Measurements from ENCODE around the gene CKB.
A peak's percentile ranks its signal among the peaks of the same experiment; 100 is the strongest.

CKB gene

DNA sequence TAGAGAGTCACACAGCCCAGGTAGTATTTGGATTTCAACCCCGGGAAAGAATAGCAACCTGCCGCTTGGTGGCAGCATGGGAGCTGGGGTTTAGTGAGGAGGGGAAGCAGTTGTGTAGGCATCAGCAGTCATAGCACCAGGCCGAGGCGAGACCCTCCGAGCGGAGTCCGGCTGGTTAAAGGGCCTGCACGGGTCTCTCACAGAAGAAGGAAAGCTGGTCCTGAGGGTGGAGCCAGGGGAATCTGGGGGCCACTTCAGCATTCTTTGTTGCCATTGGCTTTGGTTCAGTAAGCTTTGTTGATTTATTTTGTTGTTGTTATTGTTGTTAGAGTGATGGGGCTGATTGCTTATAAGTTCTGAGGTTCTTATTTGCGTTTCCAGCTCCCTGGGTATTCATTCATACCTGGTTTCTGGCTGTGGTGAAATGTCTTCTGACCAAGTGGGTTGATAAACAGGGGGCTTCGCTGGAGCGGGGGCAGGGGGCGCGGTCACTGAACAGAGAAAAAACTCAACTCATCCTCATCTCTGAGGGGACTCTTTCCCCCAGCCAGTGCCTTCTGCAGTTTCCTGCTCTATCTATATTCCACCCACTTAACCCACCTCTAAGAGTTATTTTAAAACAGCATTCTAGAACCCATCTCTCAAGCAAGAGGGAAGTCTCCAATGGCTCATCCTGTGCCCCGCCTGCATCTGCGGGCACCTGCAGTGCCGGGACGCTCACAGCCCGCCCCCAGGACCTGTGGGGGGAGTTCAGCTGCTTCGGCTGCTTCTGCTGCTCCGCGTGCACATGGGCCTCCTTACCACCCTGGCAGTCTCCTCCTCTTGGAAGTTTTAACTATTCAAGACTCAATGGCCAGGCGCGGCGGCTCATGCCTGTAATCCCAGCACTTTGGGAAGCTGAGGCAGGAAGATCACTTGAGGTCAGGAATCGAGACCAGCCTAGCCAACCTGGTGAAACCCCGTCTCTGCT is 11.6 kb downstream of the CKB start:
- DNase-seq, result peak; percentile 11

DNA sequence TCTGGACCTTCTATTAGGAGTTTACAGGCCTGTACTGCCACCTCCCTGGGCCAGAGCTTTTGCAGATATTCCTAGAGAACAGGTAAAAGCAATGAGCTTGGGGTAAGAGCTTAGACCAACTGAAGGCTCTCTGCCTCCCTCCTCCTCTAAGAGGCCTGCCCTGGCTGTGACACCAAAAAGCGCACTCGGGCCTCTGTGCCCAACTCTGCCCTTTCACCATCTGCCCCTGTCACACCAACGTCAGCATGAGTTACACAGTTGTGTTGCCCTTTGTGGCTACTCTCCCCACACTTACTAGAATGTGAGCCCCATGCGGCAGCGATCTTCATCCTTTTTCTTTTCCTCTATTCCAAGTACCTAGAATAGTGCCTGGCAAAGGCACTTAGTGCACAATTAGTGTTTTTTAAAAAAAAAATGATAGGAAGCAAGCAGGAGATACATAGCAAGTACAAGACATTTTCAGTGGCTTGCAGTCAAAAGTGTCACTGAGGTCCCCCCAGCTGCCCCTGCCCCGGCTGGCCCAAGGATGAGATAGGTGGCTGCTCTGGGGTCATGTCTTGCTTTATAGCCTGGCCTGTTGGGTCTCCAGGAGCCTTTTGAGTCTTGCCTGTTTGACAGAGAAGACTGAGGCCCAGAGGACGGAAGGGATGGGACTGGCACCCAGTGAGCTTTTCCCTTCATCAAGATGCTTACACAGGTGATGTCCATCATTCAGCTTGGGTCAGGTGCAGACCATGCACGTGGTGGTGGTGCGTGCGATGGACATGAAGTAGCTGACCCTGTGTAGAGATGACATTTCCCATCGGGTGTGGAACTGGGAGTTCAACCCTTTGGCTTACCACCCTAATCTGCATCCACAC is 12.5 kb downstream of the CKB start:
- DNase-seq, result no peak

DNA sequence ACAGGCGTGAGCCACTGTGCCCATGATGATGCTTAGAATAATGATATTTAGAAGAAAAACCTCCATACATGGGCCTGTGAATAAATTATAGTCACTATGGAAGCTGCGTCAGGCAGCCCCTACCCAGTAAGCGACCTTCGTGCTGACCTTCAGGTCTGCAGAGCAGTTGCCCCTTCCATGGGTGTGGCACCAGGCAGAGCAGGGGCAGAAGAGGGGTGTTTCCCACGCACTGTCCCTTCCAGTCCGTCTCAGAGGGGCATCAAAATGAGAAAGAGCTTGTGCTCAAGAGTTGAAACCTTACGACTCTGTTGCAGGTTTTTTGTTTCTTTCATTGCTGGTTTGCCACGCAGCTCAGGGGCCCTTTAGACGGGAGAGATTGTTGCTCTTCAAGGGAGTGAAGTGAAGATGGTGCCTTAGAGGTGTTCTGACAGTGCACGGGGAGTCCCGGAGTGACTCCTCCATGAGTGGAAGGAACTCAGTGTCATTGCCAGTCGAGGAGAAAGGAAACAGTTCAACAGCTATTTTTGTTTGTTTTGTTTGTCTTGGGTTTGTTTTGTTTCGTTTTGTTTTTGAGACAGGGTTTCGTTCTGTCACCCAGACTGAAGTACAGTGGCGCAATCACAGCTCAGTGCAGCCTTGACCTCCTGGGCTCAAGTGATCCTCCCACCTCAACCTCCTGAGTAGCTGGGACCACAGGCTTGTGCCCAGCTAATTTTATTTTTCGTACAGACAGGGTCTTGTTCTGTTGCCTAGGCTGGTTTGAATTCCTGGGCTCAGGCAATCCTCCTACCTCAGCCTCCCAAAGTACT is 13.9 kb downstream of the CKB start:
- no peak for DNase-seq

DNA sequence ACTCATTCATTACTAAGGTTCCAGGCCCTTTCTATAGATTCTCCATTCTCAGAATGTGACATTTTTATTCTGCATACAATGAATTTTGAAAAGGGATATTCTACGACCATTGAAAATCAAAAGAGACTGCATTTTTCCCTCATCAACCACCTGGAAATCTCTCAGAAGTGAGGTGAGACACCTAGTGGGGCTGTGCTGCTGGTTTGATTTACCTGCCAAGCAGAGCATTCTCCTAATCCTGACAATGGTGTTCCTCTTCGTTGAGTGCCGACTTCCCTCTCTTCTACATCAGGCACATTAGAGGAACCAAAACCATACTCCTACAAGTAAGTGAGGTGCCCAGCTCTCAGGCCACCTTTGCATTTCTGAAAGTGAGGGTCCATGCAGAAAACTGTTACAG is 14.9 kb downstream of the CKB start:
- DNase-seq, result no peak

DNA sequence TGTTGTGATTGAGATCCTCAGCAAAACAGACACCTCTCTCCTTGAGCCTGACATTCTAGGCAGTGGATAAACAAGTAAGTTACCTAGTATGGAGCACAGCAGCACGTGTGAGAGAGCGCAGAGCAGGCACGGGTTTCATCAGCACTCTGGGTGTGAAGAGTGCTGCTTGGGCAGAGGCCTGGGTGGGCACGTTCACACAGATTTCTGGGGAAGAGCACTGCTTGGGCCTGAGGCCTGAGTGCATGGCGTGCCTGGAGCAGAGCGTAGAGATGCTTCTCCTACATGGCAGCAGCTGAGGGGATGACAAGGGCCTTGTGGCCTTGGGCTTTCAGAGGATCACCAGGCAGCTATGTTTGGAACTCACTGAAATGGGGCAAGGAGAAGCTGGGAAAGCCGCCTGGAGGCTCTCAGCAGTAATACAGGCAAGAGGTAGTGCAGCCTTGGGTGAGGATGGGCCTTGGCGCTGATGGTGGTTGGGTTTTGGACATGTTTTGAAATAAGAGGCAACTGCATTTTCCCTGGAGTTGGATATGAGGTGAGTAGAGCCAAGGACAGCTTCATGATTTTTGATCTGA is 17.6 kb downstream of the CKB start:
- no peak for DNase-seq

DNA sequence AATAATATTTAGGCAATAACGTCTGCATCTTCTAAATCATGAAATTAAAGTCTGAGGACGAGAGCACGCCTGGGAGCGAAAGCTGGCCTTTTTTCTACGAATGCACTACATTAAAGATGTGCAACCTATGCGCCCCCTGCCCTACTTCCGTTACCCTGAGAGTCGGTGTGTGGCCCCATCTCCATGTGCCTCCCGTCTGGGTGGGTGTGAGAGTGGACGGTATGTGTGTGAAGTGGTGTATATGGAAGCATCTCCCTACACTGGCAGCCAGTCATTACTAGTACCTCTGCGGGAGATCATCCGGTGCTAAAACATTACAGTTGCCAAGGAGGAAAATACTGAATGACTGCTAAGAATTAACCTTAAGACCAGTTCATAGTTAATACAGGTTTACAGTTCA is 19.3 kb downstream of the CKB start:
- DNase-seq, result no peak

DNA sequence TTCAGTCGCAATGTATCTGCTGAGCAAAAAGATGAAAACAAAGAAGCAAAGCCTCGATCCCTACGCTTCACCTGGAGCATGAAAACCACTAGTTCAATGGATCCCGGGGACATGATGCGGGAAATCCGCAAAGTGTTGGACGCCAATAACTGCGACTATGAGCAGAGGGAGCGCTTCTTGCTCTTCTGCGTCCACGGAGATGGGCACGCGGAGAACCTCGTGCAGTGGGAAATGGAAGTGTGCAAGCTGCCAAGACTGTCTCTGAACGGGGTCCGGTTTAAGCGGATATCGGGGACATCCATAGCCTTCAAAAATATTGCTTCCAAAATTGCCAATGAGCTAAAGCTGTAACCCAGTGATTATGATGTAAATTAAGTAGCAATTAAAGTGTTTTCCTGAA is 19.8 kb downstream of the CKB start:
- no peak for DNase-seq

DNA sequence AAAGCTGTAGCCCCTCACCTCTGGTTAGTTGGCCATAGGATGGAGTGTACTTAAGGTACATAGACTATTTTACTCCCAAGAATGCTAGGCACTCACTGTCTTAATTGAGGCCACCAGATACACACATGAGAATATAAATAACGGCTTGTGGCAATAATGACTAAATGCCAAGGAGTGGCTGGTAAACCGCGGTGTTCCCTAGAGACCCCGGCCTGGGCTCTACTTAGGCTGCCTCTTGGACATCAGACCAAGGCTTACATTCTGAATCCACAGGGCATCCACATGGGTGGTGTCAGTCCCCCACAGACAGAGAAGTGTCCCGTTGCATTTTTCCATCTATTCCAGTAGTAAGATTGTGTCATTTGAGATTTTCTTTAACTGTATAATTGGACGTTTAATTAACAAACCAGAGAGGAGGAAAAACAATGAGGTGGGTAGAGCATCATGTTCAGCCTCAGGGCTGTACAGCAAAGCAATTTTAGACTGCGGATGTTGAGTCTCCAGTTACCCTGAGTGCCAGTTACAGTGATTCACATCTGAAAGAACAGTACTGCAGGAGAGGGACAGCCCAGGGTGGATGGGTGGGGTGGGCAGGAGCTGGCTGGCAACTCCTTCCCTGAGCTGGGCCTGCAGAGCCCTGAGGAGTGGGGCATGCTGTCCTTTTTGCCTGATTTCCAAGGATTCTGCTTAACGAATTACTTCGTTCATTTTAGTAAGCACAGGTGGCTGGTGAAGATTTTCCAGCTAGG is 20.5 kb downstream of the CKB start:
- no peak for DNase-seq

DNA sequence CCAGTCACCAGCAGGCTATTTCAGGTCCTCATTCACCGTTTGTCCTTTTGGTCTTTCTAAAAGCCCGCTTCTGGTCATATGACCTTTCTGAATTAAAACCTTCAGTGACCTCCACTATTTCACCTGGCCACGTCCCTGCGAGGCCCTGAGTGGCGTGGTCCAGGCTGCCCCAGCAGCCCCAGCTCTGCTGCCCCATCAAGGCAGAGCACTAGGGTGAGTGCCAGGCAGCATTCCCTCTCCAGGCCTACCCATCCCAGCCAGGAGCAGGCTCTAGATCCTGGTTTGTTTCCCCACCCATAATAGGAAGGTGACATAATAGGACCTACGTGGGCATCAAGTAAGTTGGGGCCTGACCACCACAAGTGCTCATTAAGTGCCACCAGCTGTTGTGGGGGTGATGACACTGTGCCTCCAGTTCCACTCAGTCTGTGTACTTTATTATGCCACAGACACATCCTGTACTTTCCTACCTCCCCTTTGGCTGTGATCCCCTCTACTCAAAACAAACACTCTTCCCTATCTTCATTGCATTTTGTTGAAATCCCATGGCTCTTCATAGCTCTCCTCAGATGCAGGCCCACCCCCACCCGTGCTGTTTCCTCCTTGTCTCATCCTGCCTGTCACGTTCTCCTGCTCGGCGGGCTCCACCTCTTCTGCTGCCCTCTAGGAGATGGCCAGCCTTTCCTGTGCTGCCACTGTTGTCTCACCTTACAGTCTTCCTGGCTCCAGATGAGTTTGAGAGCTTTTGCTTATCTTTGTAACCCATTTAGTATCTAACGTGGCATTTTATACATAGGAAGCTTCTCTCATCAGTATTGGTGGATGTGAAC is 21.4 kb downstream of the CKB start:
- DNase-seq, result no peak

DNA sequence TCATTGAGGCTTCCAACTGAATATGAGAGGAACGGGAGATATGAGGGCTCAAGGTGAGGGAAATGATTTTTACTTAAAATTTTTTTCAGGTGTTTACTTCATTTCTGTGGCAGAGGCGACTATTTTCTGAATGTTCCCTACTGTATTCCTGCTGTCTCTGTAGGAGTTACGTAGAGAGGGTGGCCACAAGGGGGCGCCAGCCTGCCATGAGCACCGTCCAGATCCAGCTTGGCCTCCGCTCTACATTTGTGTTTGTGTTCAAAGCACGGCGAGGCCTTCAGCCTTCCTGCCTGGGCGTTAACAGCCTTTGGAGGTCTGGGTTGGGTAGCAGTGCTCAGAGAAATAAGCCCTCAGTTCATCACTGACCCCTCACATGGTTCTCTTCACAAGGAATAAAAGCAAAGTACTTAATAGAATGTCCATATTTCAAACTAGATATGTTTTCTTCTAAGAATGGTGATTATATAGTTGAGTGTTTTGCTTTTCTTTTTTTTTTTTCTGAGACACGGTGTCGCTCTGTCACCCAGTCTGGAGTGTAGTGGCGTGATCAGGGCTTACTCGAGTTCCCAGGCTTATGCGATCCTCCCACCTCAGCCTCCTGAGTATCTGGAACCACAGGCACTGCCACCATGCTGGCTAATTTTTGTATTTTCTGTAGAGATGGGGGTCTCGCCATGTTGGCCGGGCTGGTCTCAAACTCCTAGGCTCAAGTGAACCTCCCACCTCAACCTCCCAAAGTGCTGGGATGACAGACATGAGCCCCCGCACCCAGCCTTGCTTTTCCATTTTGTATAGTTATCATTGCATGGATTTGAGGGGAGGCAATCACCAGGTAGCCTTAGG is 22.3 kb downstream of the CKB start:
- peak; percentile 90 for DNase-seq

DNA sequence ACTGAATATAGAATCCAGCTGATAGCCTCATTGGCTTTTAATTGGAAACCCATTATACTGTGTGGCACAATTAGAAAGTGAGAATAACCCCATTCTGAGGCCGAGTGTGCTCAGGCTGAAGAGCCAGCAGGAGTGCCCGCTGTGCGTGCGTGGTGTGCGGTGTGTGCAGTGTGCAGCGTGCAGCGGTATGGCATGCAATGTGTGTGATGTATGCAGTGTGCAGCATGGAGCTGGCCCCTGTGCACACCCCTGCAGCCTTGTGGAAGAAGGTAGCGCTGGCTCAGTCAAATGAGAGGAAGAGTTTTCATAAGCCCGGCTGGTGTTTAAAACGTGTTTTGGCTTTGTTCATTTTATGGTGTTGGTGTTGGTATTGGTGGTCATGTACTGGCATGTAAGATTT is 22.9 kb downstream of the CKB start:
- DNase-seq, result no peak

DNA sequence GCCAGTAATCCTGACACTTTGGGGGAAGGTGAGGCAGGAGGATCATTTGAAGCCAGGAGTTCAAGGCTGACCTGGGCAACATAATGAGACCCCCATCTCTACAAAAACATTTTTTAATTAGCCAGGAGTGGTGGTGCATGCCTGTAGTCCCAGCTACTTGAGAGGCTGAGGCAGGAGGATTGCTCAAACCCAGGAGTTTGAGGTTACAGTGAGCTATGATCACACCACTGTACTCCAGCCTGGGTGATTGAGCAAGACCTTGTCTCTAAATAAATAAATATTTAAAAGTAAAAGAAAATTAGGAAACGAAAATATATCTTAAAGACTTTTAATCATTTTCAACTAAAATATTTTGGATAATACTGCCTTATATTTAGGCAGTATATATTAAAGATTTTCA is 25.9 kb downstream of the CKB start:
- DNase-seq, result no peak

DNA sequence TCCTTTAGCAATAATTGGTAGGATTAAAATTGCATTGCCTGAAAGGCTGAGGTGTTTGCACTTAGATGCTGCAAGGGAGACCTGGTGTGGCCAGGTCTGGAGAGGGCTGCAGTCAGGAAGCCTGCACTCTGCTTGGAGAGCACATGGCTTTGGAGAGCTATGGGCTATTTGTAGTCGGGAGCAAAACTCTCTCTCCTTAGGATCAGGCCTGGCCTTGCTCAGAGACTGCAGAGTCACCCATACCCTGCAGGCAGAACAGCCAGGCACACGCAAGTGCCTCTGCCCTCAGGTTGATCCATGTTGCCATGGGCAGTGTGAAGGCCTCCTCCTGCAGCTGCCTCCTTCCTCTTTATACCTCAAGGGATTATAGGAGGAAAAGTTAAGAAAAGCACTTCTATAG is 26.8 kb downstream of the CKB start:
- DNase-seq, result no peak

DNA sequence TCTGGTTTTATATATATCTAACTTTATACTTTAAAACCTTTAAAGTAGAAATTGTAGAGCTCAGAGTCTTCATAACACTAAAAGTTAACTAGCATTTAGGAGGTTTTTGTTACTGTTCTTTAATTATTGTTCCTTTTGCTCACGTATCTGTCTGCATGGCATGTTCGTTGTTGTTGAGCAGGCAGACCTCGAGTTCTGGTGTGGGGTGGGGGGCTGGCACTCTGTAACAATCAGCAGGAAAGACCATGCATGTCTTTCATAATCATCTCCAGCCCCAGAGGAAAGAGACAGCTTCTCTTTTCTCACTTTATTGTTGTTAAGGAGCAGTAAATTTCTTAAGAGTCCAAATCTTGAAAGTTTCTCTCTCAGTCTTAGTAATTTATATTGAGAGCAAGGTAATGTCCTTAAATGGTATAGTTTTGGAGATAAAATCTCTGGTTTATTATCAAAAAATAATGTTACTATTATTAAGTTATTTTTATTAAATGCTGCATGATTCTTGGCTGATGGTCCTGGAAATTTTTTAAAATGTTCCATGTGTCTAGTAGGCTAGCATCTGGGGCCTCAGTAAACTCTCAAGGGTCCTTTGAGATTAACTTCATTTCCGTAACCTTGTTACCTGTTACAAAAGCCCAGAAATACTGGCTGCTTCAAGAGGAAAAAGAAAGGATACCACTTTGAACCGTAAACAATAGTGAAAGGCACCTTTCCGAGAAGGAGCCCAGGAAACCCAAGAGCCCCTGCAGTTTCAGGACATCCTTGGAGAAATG is 30.3 kb downstream of the CKB start:
- no peak for DNase-seq

DNA sequence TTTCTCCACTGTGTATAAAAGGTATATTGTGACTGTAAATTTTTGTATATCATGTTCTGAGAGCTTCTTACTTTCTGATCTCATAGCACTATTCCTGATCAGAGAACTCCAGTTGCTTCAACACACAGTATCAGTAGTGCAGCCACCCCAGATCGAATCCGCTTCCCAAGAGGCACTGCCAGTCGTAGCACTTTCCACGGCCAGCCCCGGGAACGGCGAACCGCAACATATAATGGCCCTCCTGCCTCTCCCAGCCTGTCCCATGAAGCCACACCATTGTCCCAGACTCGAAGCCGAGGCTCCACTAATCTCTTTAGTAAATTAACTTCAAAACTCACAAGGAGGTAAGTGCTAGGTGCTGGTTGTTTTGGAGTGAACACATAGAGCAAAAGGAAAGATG is 30.9 kb downstream of the CKB start:
- no peak for DNase-seq

DNA sequence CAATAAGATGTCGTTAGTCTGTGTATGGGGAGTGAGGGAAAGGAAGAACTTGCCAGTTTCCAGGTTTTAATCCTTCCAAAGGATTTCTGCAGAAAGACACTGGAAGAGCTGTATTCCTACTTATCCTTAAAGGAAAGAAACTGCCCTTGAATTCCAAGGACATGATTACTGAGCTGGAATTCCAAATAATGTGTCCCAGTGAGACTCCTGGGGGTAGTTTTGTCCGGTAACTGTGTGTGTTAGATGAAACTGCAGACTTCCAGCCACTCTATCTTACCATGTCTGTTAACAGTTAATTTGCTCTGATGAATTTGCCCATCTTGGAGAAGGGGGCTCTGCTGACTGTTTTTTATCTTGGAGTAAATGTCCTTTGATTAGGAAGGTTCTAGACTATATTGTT is 33.0 kb downstream of the CKB start:
- DNase-seq, result no peak

DNA sequence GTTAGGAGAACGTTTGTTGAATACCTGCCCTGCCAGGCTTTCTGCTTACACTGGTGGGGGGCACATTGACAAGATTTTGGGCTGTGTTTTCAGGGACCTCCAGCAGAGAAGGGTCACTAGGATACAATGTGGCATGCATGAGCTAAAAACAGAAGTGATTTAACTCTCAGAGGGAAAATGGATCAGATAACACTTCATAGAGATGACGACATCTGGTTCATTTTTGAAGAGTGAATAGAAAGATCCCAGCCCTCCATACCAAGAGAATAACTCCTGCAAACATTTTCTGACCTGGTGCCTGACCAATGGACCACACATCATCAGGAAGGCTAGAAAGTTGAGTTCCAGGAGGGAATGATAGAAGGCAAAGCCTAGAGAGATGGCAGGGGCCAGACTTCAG is 33.7 kb downstream of the CKB start:
- no peak for DNase-seq

DNA sequence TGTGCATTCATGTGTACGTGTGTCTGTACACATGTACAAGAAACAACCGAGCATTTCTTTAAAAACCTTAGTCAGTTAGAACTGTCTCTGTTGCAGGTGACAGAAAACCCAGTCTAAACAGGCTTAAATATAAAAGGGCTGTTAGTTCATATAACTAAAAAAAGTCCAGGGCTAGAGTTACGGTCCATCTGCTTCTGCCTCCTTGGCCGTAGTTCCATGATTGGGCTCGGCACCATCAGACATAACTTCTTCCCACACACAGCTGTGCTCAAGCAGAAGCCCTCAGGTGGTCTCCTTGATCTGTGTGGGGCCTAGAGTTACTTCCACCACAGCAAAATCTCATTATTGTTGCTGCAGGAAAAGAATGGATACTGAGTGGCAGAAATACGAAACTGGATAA is 34.6 kb downstream of the CKB start:
- no peak for DNase-seq

DNA sequence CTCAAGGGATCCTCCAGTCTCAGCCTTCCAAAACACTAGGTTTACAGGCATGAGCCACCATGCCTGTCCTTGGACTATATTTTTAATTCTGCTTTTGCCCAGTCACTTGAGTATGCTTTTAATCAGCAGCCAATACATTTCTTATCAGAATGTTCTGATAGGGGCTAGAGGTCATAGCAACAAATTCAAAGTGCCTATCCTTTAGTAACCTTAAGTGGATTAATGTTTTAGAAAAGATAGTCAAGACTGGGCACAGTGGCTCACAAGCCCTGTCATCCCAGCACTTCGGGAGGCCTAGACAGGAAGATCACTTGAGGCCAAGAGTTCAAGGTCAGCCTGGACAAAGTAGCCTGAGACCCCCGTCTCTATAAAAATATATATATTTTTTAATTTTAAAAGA is 37.1 kb downstream of the CKB start:
- DNase-seq, result no peak
